GM18951 (cell line): Measurements from ENCODE around the gene SRSF4.
"Not testable (repeated sequence)": the region's sequence is repeated elsewhere in the genome, so short reads cannot be mapped to it uniquely, and the experiment has no call there.

Source experiments
- POLR2A ChIP-seq: IDR thresholded peaks from 4 replicates; pipeline ENCODE4 v1.6.1; 2011; ENCODE audit warnings: mild to moderate bottlenecking; ENCODE audit not compliant: insufficient read length, insufficient read depth; ENCODE audit errors: extremely low read depth
- in situ Hi-C: fragments of 300-500 bp; cut with MboI; formaldehyde crosslinking; loops from one replicate; pipeline ENCODE4 v1.12.0; 2022; ENCODE audit warnings: low sequenced_read_pairs, mixed read lengths, inconsistent platforms; ENCODE audit not compliant: unreplicated experiment

The SRSF4 gene

GRCh38 chr1:29145739-29146437, 35.8 kb downstream of the SRSF4 start:
- in situ Hi-C loops: no loop called here
- no peak for TF ChIP-seq POLR2A

DNA sequence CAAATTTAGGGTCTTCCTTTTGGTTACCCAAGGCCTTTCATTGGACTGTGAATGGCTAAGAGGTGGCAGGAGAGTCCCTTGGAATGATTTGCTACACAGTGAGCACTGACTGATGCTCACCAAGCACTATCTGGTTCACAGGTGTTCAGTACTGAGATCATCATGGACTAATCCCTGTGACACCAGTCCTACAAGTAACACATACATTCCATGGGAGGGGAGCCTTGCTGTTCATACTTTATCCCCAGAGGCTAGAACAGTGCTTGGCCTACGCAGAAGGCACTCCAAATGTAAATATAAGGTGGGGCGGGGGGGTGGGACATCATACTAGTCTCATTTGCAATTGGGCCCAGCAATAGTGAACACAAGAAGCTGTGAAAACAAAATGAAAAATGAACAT, 37.5 kb downstream of the SRSF4 start:
- in situ Hi-C loops: no loop called here
- TF ChIP-seq POLR2A: no peak

- in situ Hi-C loops: no loop called here
- no peak for TF ChIP-seq POLR2A
Measured at GRCh38 chr1:29142714-29143113, 39.0 kb downstream of the SRSF4 start.

GRCh38 chr1:29136391-29136915, 45.2 kb downstream of the SRSF4 start:
- TF ChIP-seq POLR2A: no peak
- in situ Hi-C loops: no loop called here

GRCh38 chr1:29134695-29135028, 47.0 kb downstream of the SRSF4 start:
- no peak for TF ChIP-seq POLR2A
- in situ Hi-C loops: no loop called here

DNA sequence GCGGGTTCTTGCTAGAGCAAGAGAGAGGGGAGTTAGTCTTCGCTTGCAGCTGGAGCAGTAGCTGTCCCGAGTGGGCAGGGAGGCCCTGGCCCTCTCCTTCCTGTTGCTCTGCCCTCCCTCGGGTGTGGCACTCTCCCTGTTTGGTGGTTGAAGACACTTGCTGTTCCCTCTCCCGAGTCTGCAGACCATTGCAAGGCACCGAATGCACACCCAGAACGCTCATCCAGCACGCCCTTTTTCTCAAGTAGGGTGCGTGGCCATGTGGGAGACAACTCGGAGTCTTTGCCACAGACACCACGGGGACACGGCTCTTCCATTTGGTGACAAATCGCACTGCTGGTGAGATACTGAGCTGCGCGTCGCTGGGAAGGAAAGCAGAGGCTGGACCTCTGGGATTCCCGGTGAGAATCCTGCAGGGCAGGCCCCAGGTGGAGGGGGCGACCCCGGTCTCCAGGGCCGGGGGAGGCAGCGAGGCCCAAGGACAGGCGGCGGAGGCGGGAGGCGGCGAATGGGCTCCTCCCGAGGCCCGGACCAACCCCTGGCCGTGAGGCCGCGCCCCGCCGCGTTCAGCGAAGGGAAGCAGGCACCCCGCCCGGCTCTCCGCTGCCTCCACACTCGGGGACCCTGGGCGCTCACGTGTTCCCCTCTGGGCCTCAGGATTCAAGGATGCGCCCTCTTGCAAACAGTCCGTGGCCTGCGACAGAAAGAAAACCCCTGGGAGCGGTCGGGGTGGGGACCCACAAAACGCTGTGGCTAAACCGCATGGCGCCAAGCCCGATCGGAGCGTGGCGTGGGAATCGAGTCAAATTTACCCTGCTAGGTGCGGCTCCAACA, 47.6 kb downstream of the SRSF4 start:
- TF ChIP-seq POLR2A: no peak
- in situ Hi-C loops: no loop called here

GRCh38 chr1:29131056-29131455, 50.6 kb downstream of the SRSF4 start:
- in situ Hi-C loops: not testable (repeated sequence)

DNA sequence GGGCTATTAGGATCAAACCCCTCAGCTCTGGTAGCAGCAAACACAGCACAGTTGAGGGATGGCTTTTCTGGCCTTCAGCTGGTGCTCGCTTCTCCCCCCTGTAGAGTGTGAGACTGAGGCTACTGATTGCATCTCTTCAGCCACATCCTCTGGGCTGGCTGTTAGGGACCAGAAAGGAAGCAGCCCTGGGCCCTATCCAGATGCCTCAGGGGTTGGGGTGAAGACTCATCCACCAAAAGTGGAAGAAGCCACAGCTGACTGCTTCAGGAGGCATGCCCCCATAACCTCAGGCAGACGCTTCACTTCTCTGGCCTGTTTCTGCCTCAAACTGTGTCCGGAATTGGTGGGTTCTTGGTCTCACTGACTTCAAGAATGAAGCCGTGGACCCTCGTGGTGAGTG, 51.8 kb downstream of the SRSF4 start:
- no peak for TF ChIP-seq POLR2A
- in situ Hi-C loops: no loop called here

DNA sequence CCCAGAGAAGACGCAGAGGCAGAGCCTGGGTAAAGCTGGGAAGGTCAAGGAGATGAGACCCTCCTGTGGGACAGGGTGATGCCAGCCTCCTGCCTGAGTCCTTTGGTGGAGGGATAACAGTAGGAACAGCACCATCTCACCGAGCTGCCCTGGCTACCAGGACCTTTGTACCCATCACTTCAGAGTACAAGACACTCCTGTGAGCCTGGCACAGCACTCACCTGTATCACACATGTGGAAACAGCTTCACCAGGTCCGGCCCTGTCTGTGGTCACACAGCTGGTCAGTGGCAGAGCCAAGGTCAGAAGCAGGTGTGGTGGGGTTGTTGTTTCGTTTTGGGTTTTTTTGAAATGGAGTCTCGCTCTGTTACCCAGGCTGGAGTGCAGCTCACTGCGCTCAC, 53.0 kb downstream of the SRSF4 start:
- in situ Hi-C loops: no loop called here
- no peak for TF ChIP-seq POLR2A

DNA sequence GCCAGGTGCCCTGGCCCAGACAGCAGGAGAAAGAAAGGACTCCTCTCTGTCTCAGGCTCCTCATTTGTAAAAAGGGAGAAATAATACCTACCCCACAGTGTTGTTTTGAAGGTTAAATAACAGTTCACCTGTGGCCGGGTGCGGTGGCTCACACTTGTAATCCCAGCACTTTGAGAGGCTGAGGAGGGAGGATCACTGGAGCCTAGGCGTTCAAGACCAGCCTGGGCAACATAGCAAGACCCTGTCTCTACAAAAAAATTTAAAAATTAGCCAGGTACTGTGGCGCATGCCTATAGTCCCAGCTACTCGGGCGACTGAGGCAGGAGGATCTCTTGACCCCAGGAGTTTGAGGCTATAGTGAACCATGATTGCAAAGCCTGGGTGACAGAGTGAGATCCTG, 55.5 kb downstream of the SRSF4 start:
- in situ Hi-C loops: no loop called here
- TF ChIP-seq POLR2A: no peak

GRCh38 chr1:29125788-29126187, 55.9 kb downstream of the SRSF4 start:
- no peak for TF ChIP-seq POLR2A
- in situ Hi-C loops: no loop called here

DNA sequence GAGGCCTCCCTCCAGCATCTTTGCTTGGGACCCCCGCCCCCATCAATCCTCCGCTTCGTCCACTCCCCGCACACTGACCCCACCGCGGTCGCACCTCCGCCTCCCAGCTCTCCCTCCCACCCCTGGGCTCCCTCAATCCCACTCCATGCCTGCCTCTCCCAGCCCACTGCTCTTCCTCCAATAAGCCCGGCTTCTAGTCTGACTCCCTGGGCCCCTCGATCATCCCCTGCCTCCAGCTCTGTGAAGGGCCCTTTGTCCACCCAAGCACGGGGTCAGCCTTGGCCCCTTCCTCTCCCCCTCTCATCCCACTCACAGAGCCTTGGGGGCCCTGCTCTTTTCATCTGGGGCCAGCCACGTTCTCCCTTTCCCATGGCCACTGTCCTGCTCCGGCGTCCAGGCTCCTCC, 56.5 kb downstream of the SRSF4 start:
- no peak for TF ChIP-seq POLR2A
- in situ Hi-C loops: no loop called here

DNA sequence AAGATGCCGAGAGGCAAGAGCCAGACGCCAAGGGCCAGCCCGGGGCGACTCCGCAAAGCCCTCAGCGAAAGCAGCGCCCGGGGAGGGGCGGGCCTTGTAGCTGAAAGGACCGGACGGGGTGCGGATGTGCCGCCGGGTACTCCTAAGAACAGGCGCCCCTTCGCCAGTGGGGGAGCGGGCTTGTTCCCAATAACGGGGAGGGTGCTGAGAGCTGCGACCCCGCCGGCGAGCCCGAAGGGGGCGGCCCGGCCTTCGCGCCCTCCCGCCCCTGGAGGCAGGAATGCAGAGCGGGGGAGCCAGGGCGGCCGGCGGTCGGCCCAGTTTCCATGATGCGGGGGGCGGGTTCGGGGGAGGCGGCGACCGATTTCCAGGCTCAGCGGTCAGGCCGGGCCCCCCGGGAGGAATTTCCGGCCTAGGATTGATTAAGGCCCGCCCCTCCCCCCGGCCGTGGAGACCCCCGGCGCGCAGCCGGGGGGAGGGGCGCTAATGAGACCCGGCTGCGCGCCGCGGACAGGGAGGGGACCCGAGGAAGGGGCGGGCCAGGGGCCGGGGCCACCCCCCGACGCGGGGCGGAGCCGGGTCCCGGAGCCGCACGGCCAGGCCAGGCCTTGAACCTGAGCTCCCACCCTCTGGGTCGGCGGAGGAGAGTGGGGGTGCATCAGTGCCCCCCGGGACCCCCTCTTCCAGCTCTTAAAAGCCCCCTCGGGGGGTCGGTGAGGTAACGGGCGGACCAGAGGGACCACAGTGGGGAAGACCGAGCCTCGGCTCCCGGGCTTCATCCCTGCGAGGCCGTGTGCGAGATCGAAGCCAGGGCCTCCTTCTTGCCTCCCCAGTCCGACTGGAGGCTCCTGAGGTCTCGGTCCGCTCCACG, 57.1 kb downstream of the SRSF4 start:
- in situ Hi-C loops: no loop called here
- no peak for TF ChIP-seq POLR2A
